GM12873 (cell line): ENCODE results near the gene DEDD.

Experiments
- TF ChIP-seq, protein P1 (sequence below): IDR thresholded peaks from 2 replicates; pipeline ENCODE4 v1.5.1; 2012; ENCODE audit warnings: low read depth, mild to moderate bottlenecking, moderate library complexity, low read length, control low read depth; ENCODE audit not compliant: insufficient read depth; ENCODE audit errors: missing control alignments

DEDD gene

DNA sequence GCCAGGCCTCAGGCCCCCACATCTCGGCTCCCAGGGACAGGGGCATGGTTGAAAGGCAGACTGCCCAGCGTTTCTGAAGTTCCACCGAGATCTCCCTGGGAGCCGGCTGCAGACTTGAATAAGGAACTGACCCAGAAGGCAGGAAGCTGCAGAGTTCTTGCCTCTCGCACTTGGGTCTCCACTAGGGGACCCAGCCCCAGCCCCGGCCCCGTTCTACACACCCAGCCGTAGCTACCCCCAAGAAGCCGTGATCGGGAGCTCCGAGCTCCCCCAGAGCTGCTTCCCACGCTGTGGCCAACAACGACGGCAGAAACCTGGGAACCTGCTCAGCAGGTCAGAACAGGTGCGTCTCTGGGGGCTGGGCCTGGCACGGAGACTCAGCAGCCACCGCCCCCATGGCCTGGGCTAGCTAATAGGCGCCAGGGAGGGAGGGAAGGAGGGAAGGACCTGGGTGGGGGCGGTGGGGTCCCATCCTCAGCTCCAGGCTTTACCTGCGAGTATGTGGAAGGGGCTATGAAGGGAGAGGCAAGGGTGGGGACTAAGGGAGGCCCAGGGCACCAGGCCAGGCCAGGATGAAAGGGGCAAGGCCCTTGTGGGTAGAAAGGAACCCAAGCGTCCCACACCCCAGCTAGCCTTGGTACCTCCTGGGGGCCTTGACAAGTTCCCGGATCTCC, 43.1 kb downstream of the DEDD start, which contains the start of gene NECTIN4:
NECTIN4 (minus strand) TSS at position 308 of the 674 bp plus-strand sequence; CDS start at position 46, 262 bp downstream.
- TF ChIP-seq, protein P1, sequence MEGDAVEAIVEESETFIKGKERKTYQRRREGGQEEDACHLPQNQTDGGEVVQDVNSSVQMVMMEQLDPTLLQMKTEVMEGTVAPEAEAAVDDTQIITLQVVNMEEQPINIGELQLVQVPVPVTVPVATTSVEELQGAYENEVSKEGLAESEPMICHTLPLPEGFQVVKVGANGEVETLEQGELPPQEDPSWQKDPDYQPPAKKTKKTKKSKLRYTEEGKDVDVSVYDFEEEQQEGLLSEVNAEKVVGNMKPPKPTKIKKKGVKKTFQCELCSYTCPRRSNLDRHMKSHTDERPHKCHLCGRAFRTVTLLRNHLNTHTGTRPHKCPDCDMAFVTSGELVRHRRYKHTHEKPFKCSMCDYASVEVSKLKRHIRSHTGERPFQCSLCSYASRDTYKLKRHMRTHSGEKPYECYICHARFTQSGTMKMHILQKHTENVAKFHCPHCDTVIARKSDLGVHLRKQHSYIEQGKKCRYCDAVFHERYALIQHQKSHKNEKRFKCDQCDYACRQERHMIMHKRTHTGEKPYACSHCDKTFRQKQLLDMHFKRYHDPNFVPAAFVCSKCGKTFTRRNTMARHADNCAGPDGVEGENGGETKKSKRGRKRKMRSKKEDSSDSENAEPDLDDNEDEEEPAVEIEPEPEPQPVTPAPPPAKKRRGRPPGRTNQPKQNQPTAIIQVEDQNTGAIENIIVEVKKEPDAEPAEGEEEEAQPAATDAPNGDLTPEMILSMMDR: no peak

DNA sequence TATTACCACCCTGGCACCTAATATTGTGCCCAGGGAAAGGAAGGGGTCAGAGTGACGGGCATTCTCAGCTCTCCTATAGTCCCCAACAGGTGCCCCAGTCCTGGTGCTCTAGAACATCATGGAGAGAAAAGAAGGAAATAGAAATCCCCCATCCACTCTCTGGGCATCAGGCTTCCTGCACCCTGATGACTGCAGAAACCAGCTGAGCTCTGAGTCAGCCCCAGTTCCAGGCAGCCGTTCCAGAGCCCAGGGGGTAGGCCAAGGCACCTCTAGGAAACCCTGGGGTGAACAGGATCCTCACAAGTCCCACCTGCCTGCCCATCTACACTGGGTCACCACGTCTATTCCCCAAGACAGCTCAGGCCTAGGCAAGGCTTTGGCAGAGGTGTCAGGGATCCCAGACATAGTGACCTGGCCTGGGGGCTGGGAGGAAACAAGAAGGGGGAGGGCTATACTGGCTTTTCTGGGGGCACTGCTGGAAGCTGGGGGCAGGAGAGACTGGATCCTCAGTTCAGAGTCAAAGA, 43.8 kb downstream of the DEDD start:
- TF ChIP-seq, protein P1: no peak

DNA sequence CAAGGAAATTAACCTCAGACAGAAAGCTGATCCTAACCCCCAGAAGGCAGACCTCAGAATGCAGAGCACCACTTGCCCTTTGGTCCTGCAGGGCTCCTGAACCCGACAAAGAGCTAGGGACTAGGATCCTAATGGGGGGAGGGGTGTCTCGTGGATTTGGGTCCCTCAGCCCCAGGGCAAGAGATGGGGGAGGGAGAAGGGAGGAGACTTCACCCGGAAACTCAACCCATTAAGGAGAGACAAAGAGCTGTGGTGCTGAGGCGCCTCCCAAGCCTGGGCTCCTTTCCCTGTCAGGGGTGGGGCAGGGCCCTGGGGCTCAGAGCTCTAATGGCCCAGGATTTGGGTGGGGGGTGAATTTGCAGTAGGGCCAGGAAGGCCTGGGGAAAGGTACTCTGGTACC, 46.0 kb downstream of the DEDD start:
- TF ChIP-seq, protein P1: no peak

DNA sequence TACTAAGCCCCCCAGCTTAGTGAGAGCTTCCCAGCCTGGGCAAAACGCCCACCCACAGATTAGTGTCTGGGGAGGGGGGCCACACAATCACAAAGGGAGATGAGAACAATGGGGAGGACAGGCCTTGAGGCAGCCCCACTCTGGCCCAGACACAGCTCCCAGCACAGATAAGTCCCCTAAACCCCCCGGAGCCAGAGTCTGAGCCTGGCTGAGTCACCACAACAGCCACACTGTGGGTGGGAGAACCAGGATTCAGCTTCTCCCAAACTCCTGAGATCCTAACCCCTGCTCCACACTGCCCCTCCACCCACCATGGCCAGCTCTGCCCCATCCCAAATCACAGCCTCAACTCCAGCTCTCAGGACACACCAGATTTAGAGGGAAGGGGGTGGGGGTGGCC, 47.3 kb downstream of the DEDD start:
- TF ChIP-seq, protein P1: no peak

DNA sequence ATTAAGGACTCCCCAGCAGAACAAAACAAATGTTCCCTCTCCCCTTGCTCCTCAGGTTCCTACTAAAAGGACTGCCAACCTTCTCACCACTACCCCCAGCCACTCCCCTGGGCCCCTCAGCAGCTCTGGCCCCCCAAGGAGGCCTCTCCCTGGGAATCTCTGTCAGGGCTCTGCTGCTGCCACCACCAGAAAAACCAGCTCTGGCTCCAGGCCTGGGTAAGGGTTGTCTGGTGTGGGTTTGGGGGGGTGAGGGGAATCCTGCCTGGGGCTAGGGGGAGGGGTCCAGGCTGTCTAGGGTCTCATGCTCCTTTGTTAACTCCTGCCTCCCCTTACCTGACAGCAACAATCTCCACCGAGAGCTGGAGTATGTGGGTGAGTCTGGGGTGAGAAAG, 47.9 kb downstream of the DEDD start:
- TF ChIP-seq, protein P1: no peak

DNA sequence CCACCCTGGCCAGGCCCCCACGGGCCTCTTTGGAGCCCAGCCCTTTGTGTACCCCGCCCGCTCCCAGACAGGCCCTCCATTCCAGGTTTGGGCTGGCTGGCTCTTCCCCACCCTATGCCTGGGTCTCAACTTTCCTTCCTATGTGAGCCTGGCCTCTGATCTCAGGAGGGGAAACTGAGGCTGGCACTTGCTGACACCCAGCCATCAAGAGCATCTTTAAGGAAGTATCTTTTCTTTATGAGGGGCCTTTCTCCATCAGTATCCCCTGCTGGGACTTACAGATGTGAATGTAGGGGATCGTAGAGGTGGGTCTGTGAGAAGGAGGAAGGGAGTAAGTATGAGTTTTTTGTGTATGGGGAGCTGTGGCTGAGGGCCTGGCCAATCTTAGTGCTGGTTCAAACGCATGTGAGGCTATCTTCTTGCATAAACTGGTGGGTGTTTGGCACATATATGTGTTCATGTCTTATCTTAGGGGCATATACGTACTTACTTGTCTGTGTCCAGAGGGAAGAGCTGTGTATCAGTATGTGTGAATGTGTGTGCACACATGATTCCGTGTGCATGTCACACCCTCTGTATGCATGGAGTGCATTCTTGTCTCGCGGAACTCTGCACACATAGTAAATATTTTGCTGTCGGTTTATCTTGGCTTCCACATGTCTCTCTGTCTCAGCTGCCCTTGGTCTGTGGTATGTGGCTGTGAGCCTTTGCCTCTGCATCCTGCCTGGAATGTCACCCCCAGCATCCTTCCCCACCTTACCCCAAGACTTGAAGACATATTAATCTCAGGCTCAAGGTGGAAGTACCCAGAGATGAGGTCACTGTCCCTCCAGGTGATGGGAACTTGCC, 48.5 kb downstream of the DEDD start:
- TF ChIP-seq, protein P1: no peak
